Neutrophil (primary cell): Measurements from ENCODE around the gene NLRP8.
"Not testable (repeated sequence)": the region's sequence is repeated elsewhere in the genome, so short reads cannot be mapped to it uniquely, and the experiment has no call there.

Experiments
- H3K27ac ChIP-seq: fragments of 200-600 bp; sonication (generic); 2 replicates; pipeline ENCODE4 v1.5.1; 2016; ENCODE audit warnings: mild to moderate bottlenecking, moderate library complexity
- H3K27me3 ChIP-seq: fragments of 200-600 bp; sonication (generic); 2 replicates; pipeline ENCODE4 v1.6.0; 2016; ENCODE audit warnings: mild to moderate bottlenecking
- H3K36me3 ChIP-seq: fragments of 200-600 bp; sonication (generic); 2 replicates; pipeline ENCODE4 v1.5.1; 2017
- H3K4me1 ChIP-seq, 2 experiments: fragments of 200-600 bp in 1 of 2; sonication (generic) in 1 of 2; 1 replicate in 1 of 2; 2 replicates in 1 of 2; pipeline versions ENCODE4 v1.5.1 to v1.6.1; 2013 to 2016; ENCODE audit warnings: low read depth in 1 of 2, low read length in 1 of 2, mild to moderate bottlenecking in 1 of 2, moderate library complexity in 1 of 2; ENCODE audit not compliant: control insufficient read depth in 1 of 2, insufficient read depth in 1 of 2
- H3K4me3 ChIP-seq, 2 experiments: fragments of 200-600 bp in 1 of 2; sonication (generic) in 1 of 2; 1 replicate in 1 of 2; 2 replicates in 1 of 2; pipeline ENCODE4 v1.5.1; 2013 to 2016; ENCODE audit warnings: low read depth in 1 of 2, low read length in 1 of 2, mild to moderate bottlenecking in 1 of 2, moderate library complexity in 1 of 2
- H3K9me3 ChIP-seq: fragments of 200-600 bp; sonication (generic); 2 replicates; pipeline ENCODE4 v1.5.1; 2016
- TF ChIP-seq, protein P1 (sequence below): fragments of 200-600 bp; sonication (generic); IDR thresholded peaks from 2 replicates; pipeline ENCODE4 v1.5.1; 2016; ENCODE audit warnings: antibody characterized with exemption

The NLRP8 gene

DNA sequence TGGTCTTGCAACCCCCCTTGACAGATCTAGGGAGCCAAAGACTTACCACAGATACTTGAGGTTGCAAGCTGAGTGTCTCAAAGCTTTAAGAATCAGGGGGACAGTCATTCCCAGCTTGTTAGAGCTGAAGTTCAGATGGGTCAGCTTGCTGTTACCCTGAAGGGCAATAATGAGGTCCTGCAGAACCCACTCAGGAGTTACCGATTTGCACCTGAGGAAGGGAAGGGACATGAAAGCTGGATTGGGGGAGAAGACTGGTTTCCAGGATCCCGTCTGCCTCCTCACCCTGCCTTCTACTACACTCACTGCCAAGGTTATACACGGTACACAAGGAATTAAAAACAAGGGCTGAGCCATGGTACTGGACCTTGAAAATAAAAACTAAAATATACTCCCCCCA is 39.9 kb upstream of the NLRP8 start:
- no peaks in the 10 kb centered on the region for H3K9me3 ChIP-seq
- H3K4me1 ChIP-seq: no peaks in the 10 kb centered on the region
- H3K27me3 ChIP-seq: no peaks in the 10 kb centered on the region
- H3K36me3 ChIP-seq: no peaks in the 10 kb centered on the region
- TF ChIP-seq, protein P1, sequence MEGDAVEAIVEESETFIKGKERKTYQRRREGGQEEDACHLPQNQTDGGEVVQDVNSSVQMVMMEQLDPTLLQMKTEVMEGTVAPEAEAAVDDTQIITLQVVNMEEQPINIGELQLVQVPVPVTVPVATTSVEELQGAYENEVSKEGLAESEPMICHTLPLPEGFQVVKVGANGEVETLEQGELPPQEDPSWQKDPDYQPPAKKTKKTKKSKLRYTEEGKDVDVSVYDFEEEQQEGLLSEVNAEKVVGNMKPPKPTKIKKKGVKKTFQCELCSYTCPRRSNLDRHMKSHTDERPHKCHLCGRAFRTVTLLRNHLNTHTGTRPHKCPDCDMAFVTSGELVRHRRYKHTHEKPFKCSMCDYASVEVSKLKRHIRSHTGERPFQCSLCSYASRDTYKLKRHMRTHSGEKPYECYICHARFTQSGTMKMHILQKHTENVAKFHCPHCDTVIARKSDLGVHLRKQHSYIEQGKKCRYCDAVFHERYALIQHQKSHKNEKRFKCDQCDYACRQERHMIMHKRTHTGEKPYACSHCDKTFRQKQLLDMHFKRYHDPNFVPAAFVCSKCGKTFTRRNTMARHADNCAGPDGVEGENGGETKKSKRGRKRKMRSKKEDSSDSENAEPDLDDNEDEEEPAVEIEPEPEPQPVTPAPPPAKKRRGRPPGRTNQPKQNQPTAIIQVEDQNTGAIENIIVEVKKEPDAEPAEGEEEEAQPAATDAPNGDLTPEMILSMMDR: no peak
- H3K27ac ChIP-seq: no peak overlapping the region
- H3K4me3 ChIP-seq: no peak overlapping the region

DNA sequence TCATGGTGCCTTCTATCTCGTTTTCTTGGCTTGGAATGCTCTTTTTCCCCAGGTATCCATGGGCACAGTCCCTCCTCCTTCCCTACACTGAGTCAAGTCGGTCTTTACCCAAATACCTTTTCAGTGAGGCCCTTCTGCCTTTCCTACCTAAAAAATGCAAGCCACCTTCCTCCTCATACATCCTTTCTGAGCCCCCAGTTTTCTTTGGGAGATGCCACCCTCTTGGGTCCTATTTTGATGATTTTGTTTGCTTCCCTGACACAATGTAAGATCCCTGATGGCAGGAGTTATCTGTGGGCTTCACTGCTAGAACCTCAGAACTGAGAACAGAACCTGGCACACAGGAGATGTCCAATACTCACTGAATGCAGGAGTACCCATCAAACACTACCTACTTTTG is 37.8 kb upstream of the NLRP8 start:
- no peaks in the 10 kb centered on the region for H3K36me3 ChIP-seq
- no peak overlapping the region for H3K4me3 ChIP-seq
- TF ChIP-seq, protein P1: no peak
- H3K9me3 ChIP-seq: no peaks in the 10 kb centered on the region
- no peaks in the 10 kb centered on the region for H3K27me3 ChIP-seq
- H3K27ac ChIP-seq: no peak overlapping the region
- no peaks in the 10 kb centered on the region for H3K4me1 ChIP-seq

- no peak overlapping the region for H3K4me3 ChIP-seq
- no peaks in the 10 kb centered on the region for H3K9me3 ChIP-seq
- no peak overlapping the region for H3K27ac ChIP-seq
- H3K4me1 ChIP-seq: no peaks in the 10 kb centered on the region
- TF ChIP-seq, protein P1: no peak
- no peaks in the 10 kb centered on the region for H3K27me3 ChIP-seq
- H3K36me3 ChIP-seq: no peaks in the 10 kb centered on the region
Measured at GRCh38 chr19:55912916-55913315, 34.7 kb upstream of the NLRP8 start.

GRCh38 chr19:55913643-55914268 is 33.9 kb upstream of the NLRP8 start:
- Histone ChIP-seq H3K4me3 (no peak overlapping the region), H3K27me3 (no peaks in the 10 kb centered on the region), H3K4me1 (no peaks in the 10 kb centered on the region), H3K27ac (no peak overlapping the region), H3K36me3 (no peaks in the 10 kb centered on the region), H3K9me3 (no peaks in the 10 kb centered on the region)
- TF ChIP-seq, protein P1: no peak

DNA sequence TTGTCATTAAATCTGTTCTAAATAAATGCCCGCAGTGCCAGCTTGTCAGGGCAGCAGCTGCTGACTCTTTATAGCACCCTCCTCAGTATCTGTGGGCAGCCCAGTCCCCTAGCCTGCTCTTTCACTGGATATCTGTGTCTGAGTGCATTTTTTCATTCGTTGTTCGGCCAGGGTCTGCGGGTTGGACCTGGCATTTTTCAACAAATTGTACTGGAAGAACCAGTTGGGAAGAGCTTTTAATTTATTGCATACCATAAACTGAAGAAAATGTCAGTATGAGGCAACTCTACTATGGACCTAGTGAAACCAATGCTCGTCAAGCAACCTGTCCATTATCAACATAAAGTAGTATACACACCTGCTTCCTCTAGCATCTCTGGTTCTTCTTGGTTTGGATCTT is 24.1 kb upstream of the NLRP8 start:
- no peak overlapping the region for H3K4me3 ChIP-seq
- no peaks in the 10 kb centered on the region for H3K9me3 ChIP-seq
- no peaks in the 10 kb centered on the region for H3K4me1 ChIP-seq
- no peaks in the 10 kb centered on the region for H3K36me3 ChIP-seq
- H3K27me3 ChIP-seq: no peaks in the 10 kb centered on the region
- no peak overlapping the region for H3K27ac ChIP-seq
- TF ChIP-seq, protein P1: no peak

- Histone ChIP-seq H3K36me3 (no peaks in the 10 kb centered on the region), H3K4me1 (no peaks in the 10 kb centered on the region), H3K9me3 (no peaks in the 10 kb centered on the region), H3K27me3 (no peaks in the 10 kb centered on the region), H3K4me3 (no peak overlapping the region), H3K27ac (no peak overlapping the region)
- TF ChIP-seq, protein P1: no peak
Measured at GRCh38 chr19:55927991-55928390, 19.6 kb upstream of the NLRP8 start.

GRCh38 chr19:55929258-55929657 is 18.4 kb upstream of the NLRP8 start:
- H3K9me3 ChIP-seq, H3K27me3 ChIP-seq, H3K4me3 ChIP-seq, H3K27ac ChIP-seq, H3K4me1 ChIP-seq, H3K36me3 ChIP-seq: not testable (repeated sequence)
